HepG2 (cell line): ENCODE data around the gene THBS2.

Experiments
- ATF7 ChIP-seq, 2 experiments: fragments of 450-650 bp in 1 of 2; sonication (generic) in 1 of 2; formaldehyde crosslinking in 1 of 2; IDR thresholded peaks; 2 replicates each; pipeline versions ENCODE4 v1.4.0 to v1.6.1; 2016 to 2020; ENCODE audit warnings: antibody characterized with exemption in 1 of 2, mild to moderate bottlenecking in 1 of 2, missing genetic modification reagents in 1 of 2
- BHLHE40 ChIP-seq: IDR thresholded peaks from 2 replicates; pipeline ENCODE4 v1.6.1; 2011; ENCODE audit warnings: low read length, improper control_type of control experiment
- HOXA7 ChIP-seq: sonication (generic); formaldehyde crosslinking; IDR thresholded peaks from 2 replicates; pipeline ENCODE4 v1.8.1; 2022; ENCODE audit warnings: mild to moderate bottlenecking, missing genetic modification reagents, moderate library complexity
- MIER3 ChIP-seq: IDR thresholded peaks from 2 replicates; pipeline ENCODE4 v1.6.1; 2016; ENCODE audit warnings: missing compliant biosample characterization, borderline replicate concordance
- RFX1 ChIP-seq: fragments of 450-650 bp; IDR thresholded peaks from 2 replicates; pipeline ENCODE4 v1.6.1; 2017

DNA sequence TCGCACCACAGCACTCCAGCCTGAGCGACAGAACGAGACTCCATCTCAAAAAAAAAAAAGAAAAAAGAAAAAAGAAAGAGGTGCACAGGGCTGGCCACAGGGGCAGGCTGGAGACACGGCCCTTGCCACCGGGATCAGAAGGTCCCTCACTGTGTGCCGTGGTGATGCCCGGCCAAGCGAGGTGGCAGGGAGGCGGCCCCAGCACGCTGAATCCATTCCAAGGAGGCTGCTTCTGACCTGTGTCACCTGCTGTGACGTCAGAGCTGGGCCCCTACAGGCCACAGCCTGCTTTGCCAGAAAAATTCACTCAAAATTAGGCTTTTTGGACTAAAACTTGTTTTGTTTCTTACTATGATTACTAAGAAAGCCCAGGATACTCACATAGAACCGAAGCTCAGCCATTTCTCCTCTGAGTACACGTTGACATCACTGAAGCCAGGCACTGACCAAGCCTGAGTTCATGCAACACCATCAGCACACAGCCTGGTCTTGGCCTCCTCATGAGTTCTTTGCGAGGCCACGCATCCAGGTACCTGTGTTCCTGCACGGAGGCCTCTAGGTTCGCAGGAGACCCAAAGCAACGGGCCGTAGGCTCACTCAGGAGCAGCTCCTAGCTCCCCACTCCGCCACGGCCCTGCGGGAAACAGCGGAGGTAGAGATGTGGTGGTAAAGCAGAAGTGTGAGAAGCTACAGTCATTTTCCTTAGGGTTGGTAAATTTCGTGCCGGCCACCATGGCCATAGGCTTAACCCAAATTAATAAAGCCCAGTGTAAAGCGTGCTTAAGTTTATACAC lies 67.8 kb downstream of the THBS2 start:
- TF ChIP-seq RFX1 (no peak), BHLHE40 (no peak), ATF7 (IDR thresholded peaks at IDR 0.05) (no peak), ATF7 (CRISPR knock-in tag; IDR thresholded peaks at IDR 0.05) (no peak), MIER3 (CRISPR knock-in tag) (no peak), HOXA7 (CRISPR knock-in tag) (no peak)
